Skeletal muscle satellite cell (primary cell): ENCODE measurements around the gene TMEM117.

Source experiments
- H3K27me3 ChIP-seq: 2 replicates; pipeline ENCODE4 v1.7.0; 2013; ENCODE audit warnings: low read length; ENCODE audit not compliant: control insufficient read depth, insufficient read depth
- H3K36me3 ChIP-seq: 2 replicates; pipeline ENCODE4 v1.7.0; 2013; ENCODE audit warnings: mild to moderate bottlenecking, control low read depth, low read length; ENCODE audit not compliant: insufficient read depth
- H3K4me1 ChIP-seq: 2 replicates; pipeline ENCODE4 v1.7.0; 2013; ENCODE audit warnings: low read length; ENCODE audit not compliant: control insufficient read depth, insufficient read depth
- H3K4me2 ChIP-seq: 2 replicates; pipeline ENCODE4 v1.7.0; 2013; ENCODE audit warnings: mild to moderate bottlenecking, low read length
- H3K4me3 ChIP-seq: 2 replicates; pipeline ENCODE4 v1.7.0; 2013; ENCODE audit warnings: low read length
- H3K9ac ChIP-seq: 2 replicates; pipeline ENCODE4 v1.7.0; 2013; ENCODE audit warnings: mild to moderate bottlenecking, low read depth, low read length, moderate library complexity
- H3K9me3 ChIP-seq: replicated peaks from 2 replicates; pipeline ENCODE4 v1.7.0; 2013; ENCODE audit warnings: mild to moderate bottlenecking, control low read depth, low read length

Gene TMEM117

DNA sequence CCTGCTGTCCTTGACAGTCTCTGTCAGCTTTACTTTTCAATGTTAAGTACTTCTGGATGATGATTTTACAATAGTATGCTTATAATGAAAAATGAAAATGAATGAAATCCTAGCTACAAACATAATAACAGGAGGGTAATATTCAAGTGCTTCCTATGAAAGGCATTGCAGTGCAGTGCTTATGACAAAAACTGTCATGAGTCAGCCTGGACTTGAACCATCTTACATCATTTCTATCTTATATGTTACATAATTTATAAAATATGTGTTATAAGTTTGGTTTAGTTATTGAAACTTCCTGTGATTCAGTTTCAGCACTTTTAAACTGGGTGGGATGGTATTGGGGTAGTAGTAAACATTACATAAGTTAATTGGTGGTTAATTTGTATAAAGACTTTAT lies 451.7 kb downstream of the TMEM117 start:
- Histone ChIP-seq H3K4me3 (no peak overlapping the region), H3K27me3 (no peaks in the 10 kb centered on the region), H3K9ac (no peak overlapping the region), H3K4me1 (peaks cover 21% of the 10 kb centered on the region), H3K9me3 (no peaks in the 10 kb centered on the region), H3K36me3 (no peaks in the 10 kb centered on the region), H3K4me2 (no peak overlapping the region)

DNA sequence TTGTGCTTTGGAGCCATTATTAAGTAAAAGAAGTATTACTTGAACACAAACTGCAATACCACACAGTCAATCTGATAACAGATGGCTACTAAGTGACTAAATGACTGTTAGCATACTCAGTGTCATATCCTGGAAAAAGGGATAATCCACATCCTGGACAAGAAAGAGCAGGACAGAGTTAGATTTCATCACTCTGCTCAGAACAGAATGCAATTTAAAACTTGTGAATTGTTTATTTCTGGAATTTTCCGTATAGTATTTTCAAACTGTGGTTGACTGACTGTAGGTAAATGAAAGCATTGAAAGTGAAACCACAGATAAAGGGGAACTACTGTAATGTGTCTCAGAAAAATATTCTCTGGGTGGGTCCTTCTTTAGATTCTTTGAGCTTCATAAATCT lies 458.8 kb downstream of the TMEM117 start:
- no peaks in the 10 kb centered on the region for H3K36me3 ChIP-seq
- no peak overlapping the region for H3K4me2 ChIP-seq
- H3K9me3 ChIP-seq = no peaks in the 10 kb centered on the region
- H3K4me1 ChIP-seq = no peaks in the 10 kb centered on the region
- H3K27me3 ChIP-seq = no peaks in the 10 kb centered on the region
- H3K9ac ChIP-seq = no peak overlapping the region
- no peak overlapping the region for H3K4me3 ChIP-seq

DNA sequence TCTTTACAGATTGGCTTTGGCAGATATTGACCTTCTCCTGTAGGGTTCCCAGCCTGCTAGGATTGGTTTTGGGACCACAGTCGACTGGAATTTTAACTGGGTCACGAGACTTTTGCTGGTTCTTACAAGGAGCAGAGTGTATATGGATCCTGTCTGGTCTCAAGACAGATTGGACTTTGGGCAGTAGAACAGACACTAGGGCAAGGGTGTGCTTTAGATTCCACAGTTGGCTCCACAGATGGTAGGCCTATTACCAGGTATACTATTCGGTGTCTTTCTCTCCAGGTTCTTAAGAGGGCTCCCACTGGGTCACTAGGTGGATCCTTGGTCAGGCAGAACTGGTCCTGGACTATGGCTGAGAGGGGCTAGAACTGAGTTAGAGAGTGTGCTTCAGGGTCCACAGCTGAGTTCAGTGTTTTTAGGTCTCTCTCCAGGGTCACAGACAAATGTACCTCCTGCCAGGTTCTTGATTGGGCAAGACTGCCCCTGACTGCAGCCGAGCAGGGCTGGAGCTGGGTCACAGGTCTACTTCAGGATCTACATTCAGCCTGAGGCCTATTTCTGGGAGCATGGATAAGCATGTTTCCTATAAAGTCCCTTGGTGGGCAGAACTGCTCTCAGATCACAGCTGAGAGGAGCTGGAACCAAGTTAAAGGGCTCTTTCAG lies 460.2 kb downstream of the TMEM117 start:
- H3K9ac ChIP-seq = no peak overlapping the region
- no peaks in the 10 kb centered on the region for H3K27me3 ChIP-seq
- no peaks in the 10 kb centered on the region for H3K36me3 ChIP-seq
- H3K4me1 ChIP-seq = no peaks in the 10 kb centered on the region
- no peaks in the 10 kb centered on the region for H3K9me3 ChIP-seq
- no peak overlapping the region for H3K4me3 ChIP-seq
- no peak overlapping the region for H3K4me2 ChIP-seq

DNA sequence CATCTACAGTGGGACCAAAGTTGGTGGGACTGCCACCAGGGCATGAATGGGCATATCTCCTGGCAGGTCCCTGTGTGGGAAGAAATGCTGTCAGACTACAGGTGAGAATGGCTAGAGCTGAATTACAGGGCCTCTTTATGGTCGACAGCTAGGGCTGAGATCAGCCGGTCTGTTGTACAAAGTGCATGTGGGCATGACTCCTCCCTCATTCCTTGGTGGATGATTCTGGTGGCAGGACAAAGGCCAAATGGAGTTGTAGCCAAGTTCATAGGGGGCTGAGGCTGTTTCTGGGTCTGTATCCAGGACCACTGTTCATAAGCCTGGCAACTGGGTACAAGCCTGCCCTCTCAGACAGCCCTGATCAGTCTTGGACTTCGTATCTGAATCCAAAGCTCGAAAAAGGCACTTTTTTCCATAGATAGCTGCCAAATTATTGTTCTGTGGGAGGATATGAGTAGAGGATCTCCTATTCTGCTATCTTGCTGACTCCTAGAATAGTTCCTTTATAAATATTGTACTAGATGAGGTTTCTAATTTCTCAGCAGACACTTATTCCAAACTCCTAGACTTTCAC lies 460.8 kb downstream of the TMEM117 start:
- no peaks in the 10 kb centered on the region for H3K36me3 ChIP-seq
- no peak overlapping the region for H3K9ac ChIP-seq
- no peaks in the 10 kb centered on the region for H3K4me1 ChIP-seq
- no peak overlapping the region for H3K4me2 ChIP-seq
- H3K4me3 ChIP-seq = no peak overlapping the region
- no peaks in the 10 kb centered on the region for H3K9me3 ChIP-seq
- H3K27me3 ChIP-seq = no peaks in the 10 kb centered on the region

DNA sequence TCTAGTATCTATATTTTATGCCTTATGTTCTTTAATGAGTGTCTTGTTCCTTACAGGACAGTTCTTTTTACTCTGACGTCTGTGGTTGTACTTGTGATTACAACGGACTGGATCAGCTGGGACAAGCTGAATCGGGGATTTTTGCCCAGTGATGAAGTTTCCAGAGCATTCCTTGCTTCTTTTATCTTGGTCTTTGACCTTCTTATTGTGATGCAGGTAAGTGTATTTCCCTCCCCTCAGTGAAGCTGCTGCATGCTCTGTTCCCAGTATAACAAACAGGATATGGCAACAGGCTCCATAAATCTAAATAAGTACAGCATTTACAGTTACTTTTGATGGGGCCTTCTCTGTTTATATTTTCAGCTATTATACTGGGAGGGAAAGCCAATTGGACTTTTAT lies 463.6 kb downstream of the TMEM117 start:
- no peaks in the 10 kb centered on the region for H3K4me1 ChIP-seq
- H3K9ac ChIP-seq = no peak overlapping the region
- H3K27me3 ChIP-seq = no peaks in the 10 kb centered on the region
- H3K36me3 ChIP-seq = no peaks in the 10 kb centered on the region
- no peak overlapping the region for H3K4me2 ChIP-seq
- H3K9me3 ChIP-seq = no peaks in the 10 kb centered on the region
- no peak overlapping the region for H3K4me3 ChIP-seq

DNA sequence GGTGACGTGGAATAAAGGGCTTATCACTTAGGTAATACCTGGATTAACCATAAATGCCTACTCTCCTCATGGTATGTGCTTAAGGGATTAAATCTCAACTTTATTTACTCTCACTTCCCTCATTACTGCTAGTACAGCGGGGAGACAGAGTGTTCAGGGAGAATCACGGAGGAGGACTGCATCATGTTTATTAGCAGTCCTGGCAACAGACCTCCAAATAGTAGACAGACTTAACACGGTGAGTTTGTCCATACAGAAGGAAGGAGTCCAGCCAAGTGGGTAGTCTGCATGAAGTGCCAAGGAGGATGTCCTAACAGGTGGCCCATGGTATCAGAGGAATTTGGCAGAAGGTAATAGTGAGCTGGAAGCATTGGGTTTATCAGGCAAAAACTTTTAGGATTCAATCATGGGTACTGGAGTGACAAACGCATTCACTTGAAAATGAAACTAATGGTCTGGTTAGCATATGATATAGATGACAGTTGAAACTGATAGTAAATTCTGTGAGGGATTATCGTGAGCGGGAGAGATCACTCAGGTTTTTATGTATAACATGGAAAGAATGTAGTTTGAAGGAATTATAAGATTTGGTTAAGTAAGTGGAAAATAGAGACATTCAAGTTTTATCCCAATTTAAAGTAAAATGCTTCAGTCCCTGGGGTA lies 471.8 kb downstream of the TMEM117 start:
- H3K36me3 ChIP-seq = no peaks in the 10 kb centered on the region
- no peak overlapping the region for H3K9ac ChIP-seq
- peak overlapping the region; percentile 31 for H3K4me2 ChIP-seq
- H3K4me1 ChIP-seq = no peaks in the 10 kb centered on the region
- H3K4me3 ChIP-seq = no peak overlapping the region
- no peaks in the 10 kb centered on the region for H3K27me3 ChIP-seq
- no peaks in the 10 kb centered on the region for H3K9me3 ChIP-seq

DNA sequence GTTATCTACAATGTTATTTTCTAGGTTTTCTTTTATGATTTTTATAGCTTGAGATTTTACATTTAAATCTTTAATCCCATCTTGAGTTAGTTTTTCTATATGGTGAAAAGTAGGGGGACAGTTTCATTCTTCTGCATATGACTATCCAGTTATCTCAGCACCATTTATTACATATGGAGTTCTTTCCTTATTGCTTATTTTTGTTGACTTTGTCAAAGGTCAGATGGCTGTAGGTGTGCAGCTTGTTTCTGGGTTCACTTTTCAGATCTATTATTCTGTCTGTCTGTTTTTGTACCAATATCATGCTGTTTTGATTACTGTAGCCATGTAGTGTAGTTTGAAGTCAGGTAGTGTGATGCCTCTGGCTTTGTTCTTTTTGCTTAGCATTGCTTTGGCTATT lies 477.3 kb downstream of the TMEM117 start:
- no peaks in the 10 kb centered on the region for H3K27me3 ChIP-seq
- H3K36me3 ChIP-seq = no peaks in the 10 kb centered on the region
- H3K9me3 ChIP-seq = no peaks in the 10 kb centered on the region
- H3K4me1 ChIP-seq = no peaks in the 10 kb centered on the region
- H3K4me2 ChIP-seq = no peak overlapping the region
- H3K9ac ChIP-seq = no peak overlapping the region
- H3K4me3 ChIP-seq = no peak overlapping the region

DNA sequence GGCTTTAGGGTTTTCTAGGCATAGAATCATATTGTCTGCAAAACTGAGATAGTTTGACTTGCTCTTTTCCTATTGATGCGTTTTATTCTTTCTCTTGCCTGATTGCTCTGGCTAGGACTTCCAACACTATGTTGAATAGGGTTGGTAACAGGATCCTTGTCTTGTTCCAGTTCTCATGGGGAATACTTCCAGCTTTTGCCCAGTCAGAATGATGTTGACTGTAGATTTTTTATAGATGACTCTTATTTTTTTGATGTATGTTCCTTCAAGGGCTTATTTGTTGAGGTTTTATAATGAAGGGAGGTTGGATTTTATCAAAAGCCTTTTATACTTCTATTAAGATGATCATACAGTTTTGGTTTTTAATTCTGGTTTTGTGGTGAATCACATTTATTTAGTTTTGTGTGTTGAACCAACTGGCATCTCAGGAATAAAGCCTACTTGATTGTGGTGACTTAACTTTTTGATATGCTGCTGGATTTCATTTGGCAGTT lies 478.2 kb downstream of the TMEM117 start:
- Histone ChIP-seq H3K9me3 (no peaks in the 10 kb centered on the region), H3K9ac (no peak overlapping the region), H3K4me3 (no peak overlapping the region), H3K27me3 (no peaks in the 10 kb centered on the region), H3K4me2 (no peak overlapping the region), H3K36me3 (no peaks in the 10 kb centered on the region), H3K4me1 (no peaks in the 10 kb centered on the region)

DNA sequence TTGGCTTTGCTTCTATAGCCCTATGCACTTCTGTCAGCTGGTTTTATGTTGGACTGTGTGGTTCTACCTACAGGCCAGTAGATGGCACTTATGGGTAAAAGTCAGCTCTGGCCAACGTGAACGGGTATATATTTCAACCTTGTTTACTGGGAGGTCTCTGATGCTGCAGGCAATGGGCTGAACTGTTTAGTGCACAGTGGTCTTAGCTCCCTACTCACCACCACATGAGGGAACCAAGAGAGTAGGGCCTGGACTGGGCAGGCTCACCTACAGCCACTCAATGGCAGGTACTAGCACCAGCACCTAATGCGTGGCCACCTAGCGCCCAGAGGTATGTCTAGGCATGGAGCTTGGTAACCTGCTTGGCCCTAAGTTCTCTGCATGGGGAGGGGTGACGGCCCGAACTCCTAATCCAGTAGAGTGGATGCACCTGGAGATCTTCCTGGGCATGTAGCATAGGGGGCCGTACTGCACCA lies 481.8 kb downstream of the TMEM117 start:
- no peak overlapping the region for H3K4me3 ChIP-seq
- no peaks in the 10 kb centered on the region for H3K4me1 ChIP-seq
- no peaks in the 10 kb centered on the region for H3K27me3 ChIP-seq
- no peaks in the 10 kb centered on the region for H3K36me3 ChIP-seq
- H3K4me2 ChIP-seq = no peak overlapping the region
- no peak overlapping the region for H3K9ac ChIP-seq
- no peaks in the 10 kb centered on the region for H3K9me3 ChIP-seq

DNA sequence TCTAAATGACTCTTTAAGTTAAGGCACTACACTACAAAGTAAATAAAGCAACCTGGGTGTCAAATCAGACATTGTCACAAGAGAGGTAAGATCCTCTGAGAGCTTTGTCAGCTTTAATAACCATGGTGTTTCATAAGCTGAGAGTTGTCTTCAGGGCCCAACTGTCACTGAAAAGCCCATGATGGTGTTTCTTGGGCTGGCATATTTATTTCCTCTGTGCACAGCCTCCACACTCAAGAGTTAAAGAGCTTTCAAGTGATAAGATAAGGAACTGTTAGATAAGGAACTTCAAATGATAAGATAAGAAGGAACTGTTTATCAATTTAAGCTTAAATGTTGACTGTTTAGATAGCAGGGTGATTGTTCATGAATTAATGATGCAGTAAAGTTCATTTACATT lies 495.4 kb downstream of the TMEM117 start:
- Histone ChIP-seq H3K27me3 (no peaks in the 10 kb centered on the region), H3K4me3 (no peak overlapping the region), H3K4me2 (no peak overlapping the region), H3K36me3 (no peaks in the 10 kb centered on the region), H3K9ac (no peak overlapping the region), H3K9me3 (no peaks in the 10 kb centered on the region), H3K4me1 (no peaks in the 10 kb centered on the region)

DNA sequence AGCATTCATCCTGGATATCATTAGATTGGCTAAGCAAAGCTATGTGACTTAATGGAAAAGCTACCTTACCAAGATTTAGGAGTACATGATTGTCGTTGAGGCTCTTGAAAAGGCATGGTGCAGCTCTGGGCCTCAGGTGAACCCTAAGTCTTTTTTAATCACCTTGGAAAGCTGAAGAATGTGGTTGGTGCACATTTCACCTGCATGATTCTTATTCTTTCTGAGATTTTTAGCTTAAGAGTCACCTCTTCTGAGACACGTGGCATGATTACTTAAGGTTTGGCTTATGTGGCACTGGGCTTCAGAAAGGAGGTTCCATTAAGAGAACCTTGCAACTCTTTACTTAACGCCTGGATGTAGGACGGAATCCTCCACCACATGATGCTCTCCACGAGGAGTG lies 498.5 kb downstream of the TMEM117 start:
- no peak overlapping the region for H3K9ac ChIP-seq
- H3K4me2 ChIP-seq = no peak overlapping the region
- no peaks in the 10 kb centered on the region for H3K4me1 ChIP-seq
- H3K4me3 ChIP-seq = no peak overlapping the region
- no peaks in the 10 kb centered on the region for H3K9me3 ChIP-seq
- no peaks in the 10 kb centered on the region for H3K27me3 ChIP-seq
- H3K36me3 ChIP-seq = no peaks in the 10 kb centered on the region
